H1 (cell line): Measurements from ENCODE around the gene TAC4. TPM values are rescaled to one million over a fixed set of nuclear protein-coding genes. Genes with fewer than 3 reads are reported as not detected.
A peak's percentile ranks its signal among the peaks of the same experiment; 100 is the strongest.

ENCODE experiments used
- CHD2 ChIP-seq: IDR thresholded peaks from 2 replicates; pipeline ENCODE4 v1.6.1; 2012; ENCODE audit warnings: low read length, improper control_type of control experiment
- CHD7 ChIP-seq: fragments of 300-600 bp; sonication (generic); IDR thresholded peaks from 2 replicates; pipeline ENCODE4 v1.7.1; 2012; ENCODE audit warnings: low read length, moderate library complexity, mild to moderate bottlenecking, inconsistent platforms; ENCODE audit not compliant: insufficient replicate concordance
- MAX ChIP-seq: IDR thresholded peaks from 2 replicates; pipeline ENCODE4 v1.6.1; 2012; ENCODE audit warnings: inconsistent platforms
- POLR2A ChIP-seq, 2 experiments: IDR thresholded peaks; 1 replicate in 1 of 2; 2 replicates in 1 of 2; pipeline ENCODE4 v1.6.1; 2011; ENCODE audit warnings: low read depth in 2 of 2, low read length in 2 of 2, mild to moderate bottlenecking in 2 of 2; ENCODE audit errors: control extremely low read depth in 1 of 2
- SP1 ChIP-seq: IDR thresholded peaks from 2 replicates; pipeline ENCODE4 v1.6.1; 2011; ENCODE audit warnings: low read depth, low read length
- SP2 ChIP-seq: IDR thresholded peaks from 2 replicates; pipeline ENCODE4 v1.6.1; 2012; ENCODE audit warnings: mild to moderate bottlenecking, low read length, inconsistent platforms
- TCF12 ChIP-seq: IDR thresholded peaks from 2 replicates; pipeline ENCODE4 v1.6.1; 2011; ENCODE audit warnings: low read depth, mild to moderate bottlenecking, low read length
- USF2 ChIP-seq: IDR thresholded peaks from 2 replicates; pipeline ENCODE4 v1.6.1; 2011; ENCODE audit warnings: low read length, improper control_type of control experiment
- YY1 ChIP-seq: IDR thresholded peaks from 2 replicates; pipeline ENCODE4 v1.6.1; 2011; ENCODE audit warnings: low read depth, mild to moderate bottlenecking, low read length
- ZNF274 ChIP-seq: IDR thresholded peaks from 2 replicates; pipeline ENCODE4 v1.7.0; 2012; ENCODE audit warnings: low read length, borderline replicate concordance; ENCODE audit errors: extremely low read depth
- polyA plus RNA-seq, 7 experiments: library from polyadenylated mRNA; depleted of rRNA in 3 of 7; stranded (reverse) in 5 of 7; unstranded in 2 of 7; fragments of >200 nt in 5 of 7; fragments of 200-250 nt in 2 of 7; gene quantifications; 1 replicate in 5 of 7; 2 replicates in 1 of 7; 4 replicates in 1 of 7; pipeline versions ENCODE4 v1.2.1 to v1.2.3, GENCODE V29; 2011 to 2013; ENCODE audit warnings: missing spikeins in 2 of 7, mixed read lengths in 2 of 7
- total RNA-seq: library from RNA; stranded (reverse); fragmentation: NEBNext Ultra II Directional; extraction: Animal tissue kit (Norgen Biotek cat#: 25700); gene quantifications from 2 replicates; pipeline ENCODE4 v1.2.1, GENCODE V29; 2021

Gene TAC4
- total and polyA plus RNA-seq, 2 of the 8 experiments (the other 6 are each of a cell fraction or from before 2014, with no cell fraction given) = 0.15 TPM; not detected in 1

GRCh38 chr17:49788478-49789242 is 59.2 kb downstream of the TAC4 start, which contains the start of gene KAT7 (continued):
- TF ChIP-seq CHD7 = no peak
- no peak for TF ChIP-seq ZNF274
- TF ChIP-seq YY1 = peak; percentile 100
- TF ChIP-seq TCF12 = 0 out of 2 replicates have a peak, but pooled peaks have one; percentile 18
- peak; percentile 85 for TF ChIP-seq USF2
- TF ChIP-seq SP1 = peak; percentile 99
- peak; percentile 96 for TF ChIP-seq CHD2
- peak; percentile 94 for TF ChIP-seq SP2
- peak; percentile 57 for TF ChIP-seq MAX
- peak; percentile 95 to 97 for TF ChIP-seq POLR2A (IDR thresholded peaks at IDR 0.05; ENCODE audit: control extremely low read depth in 1 of 2, low read depth in 2 of 2, low read length in 2 of 2)
